GM11168 (cell line): Measurements from ENCODE around the gene SYMPK.

Experiments
- in situ Hi-C: fragments of 300-500 bp; cut with MboI; formaldehyde crosslinking; loops from one replicate; pipeline ENCODE4 v1.12.0; 2022; ENCODE audit warnings: low sequenced_read_pairs; ENCODE audit not compliant: unreplicated experiment

Gene SYMPK

DNA sequence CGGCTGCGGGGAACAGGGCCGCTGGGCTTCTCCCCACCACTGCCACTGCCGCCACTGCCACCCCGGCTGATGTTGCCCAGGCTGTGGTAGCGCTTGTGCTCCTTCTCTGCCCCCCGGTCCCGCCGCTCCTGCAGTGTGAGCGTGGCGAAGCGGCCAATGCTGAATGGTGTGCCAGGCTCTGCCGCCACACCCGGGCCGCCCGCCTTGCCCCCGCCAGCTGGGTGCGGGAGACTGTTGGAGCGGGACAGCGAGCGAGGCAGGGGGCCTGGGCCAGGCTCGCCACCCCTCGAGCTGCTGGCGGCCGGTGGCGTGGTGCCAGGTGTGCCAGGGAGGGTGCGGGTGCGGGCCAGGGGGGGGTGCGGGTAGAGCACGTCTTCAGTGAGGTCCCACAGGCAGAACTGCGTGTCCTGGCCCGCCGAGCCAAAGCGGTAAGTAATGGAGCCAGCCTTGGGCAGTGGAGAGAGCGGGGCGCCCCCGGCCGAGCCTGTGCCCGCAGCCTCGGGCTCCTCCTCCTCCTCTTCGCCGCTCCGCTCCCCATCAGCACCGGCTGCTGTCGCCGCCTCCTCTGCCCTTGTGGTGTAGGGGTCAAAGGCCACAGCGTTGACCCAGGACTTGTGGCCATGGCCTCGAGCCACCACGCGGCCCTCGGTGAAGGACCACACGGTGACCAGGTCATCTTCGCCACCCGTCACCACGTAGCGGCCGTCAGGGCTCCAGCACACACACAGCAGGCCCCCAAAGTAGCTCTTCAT is 77.0 kb downstream of the SYMPK start:
- in situ Hi-C loops, result no loop called here

DNA sequence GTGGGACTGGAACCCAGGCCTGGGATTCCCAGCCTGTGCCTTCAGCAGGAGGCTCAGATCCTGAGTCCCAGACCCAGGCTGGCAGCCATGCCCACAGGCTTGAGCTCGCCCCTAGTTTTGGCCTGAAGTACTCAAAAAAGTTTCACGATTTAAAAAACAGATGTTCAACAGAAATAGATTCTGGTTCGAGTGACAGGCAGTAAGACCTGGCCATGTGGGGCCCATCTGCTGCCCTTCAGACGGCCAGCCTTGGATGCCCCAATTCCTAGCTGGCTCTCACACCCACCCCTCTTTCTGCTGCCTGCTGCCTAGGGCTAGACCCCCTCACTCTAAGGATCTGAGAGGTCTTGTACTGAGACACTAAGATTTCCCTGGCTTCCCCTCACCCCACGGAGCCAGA is 77.8 kb downstream of the SYMPK start:
- in situ Hi-C loops, result no loop called here

DNA sequence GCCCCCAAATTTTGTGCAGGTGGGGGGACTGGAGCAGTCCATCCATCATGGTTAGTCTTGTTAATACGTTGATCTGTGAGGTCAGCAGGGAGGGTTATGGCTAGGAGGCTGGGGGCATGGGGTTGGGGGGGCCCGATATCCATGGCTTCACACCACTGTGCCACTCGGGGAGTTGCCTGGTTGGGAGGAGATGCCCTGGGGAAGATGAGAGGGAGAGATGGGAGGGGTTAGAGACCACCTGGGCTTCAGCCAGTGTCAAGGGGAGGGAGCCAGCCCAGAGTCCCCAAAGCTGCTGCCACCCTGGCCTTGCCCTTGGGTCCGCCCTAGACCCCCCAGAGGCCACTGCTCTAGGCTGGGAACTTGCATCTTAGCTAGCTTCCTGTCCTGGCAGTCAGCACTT is 78.9 kb downstream of the SYMPK start:
- in situ Hi-C loops, result no loop called here

DNA sequence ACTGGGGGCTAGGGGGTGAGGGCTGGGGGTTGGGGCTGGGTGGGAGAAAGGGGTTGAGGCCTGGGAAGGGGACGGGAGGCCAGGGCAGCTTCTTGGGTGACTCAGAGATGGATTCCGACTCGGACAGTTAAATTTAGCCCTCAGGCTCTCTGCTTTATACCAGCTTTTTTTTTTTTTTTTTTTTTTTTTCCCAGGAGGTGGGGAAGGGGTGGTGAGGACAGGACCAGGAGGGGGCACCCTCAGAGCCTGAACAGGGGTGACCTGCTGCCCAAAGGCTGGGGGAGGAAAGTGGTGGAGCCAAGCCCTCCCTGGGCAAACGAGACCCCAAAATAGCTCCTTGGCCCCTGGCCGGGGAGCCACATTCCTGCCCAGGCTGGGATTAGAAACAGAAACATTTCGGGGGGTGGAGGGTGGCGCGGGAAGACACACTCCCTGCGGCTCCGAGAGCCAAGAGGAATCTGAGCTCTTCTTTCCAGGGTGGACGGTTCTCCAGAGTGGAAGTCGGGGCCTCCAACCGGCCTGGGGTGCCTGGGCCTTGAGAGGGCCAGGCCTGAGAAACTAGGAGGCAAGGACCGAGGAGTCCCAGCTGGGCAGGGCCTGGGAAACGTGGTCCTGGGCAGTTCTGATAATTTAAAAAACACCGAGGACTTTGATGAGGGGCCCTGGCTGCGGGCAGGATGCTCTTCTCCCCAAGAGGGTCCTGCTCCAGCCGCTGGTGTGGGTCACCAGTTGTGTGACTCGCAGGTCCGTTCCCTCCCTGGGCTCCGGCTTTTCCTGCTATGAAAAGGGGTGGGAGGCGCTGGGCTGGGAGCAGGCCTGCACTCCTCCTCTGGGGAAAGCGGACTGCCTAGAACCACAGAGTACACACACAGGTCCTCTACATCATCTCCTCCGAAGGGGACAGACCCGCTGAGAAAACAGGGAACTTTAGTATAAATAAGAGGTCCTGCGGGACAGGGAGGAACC is 79.8 kb downstream of the SYMPK start:
- in situ Hi-C loops, result no loop called here

DNA sequence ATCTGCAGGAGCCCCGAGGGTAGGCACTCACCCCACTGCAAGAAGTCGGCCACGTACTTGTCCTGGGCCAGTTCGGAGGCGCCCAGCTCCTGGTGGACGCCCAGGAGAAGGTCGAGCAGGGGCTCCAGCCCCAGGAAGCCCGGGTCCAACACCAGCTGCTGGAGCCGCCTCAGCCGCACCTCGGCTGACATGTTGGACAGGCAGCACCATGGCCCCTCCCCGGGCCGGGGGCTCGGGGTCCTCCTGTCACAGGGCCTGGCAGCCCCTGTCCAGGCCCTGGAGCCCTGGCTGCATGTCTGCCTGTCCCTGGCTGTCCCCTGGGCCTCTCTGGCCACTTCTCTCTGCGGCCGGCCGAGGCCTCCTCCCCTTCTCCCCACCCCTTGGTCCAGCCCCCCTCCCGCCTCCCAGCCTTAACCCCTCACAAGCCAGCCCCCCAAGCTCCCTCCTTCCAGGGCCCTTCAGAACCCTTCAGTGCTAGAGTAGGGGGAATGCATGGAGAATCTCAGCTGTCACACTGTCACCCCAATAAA is 80.7 kb downstream of the SYMPK start, which contains the start of gene DMPK:
TSS of gene DMPK (minus strand) at position 329 of the 530 bp plus-strand sequence. CDS start at position 191, 138 bp downstream.
- in situ Hi-C loops, result no loop called here

DNA sequence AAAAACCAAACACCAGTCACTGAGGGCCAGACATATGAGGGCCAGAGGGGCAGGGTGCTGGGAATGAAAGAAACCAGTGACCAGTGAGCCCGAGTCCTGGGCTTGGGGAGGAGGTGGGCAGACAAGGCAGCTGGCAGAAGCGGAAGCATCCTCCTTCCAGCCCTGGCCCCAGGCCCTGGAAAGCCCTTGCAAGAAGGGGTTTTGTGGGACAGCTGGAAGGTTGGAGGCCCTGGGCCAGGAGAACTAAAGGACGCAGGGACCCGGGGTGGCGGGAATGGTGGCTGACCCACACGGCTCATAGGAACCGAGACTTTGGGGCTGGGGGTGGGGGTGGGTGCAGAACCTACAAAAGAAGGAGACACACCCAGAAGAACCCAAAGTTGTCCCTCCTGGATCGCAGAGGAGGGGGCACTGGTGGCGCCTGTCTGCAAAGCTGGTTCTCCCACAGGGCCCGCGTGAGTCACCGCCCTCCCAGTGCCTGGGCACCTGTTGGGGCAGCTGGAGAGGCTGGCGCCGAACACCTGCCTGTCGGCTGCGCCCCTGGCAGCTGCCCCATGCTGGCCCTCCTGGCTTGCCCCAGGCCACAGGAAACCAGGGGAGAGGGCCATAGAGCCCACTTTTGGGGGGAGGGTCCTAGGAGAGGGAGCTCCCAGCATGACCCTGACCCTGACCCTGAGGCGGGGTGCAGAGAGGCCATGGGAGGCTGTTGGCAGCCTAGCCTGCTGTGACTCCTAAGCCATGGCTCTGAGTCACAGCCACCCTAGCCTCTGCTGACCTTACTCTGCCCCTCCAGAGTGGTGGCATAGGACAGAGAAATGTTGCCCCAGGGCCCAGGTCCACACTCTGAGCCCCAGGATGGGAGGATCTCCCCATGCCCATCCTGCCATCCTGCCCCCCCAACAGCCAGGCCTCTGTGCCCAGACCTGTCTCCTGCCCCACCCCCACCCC is 81.5 kb downstream of the SYMPK start:
- in situ Hi-C loops, result no loop called here

DNA sequence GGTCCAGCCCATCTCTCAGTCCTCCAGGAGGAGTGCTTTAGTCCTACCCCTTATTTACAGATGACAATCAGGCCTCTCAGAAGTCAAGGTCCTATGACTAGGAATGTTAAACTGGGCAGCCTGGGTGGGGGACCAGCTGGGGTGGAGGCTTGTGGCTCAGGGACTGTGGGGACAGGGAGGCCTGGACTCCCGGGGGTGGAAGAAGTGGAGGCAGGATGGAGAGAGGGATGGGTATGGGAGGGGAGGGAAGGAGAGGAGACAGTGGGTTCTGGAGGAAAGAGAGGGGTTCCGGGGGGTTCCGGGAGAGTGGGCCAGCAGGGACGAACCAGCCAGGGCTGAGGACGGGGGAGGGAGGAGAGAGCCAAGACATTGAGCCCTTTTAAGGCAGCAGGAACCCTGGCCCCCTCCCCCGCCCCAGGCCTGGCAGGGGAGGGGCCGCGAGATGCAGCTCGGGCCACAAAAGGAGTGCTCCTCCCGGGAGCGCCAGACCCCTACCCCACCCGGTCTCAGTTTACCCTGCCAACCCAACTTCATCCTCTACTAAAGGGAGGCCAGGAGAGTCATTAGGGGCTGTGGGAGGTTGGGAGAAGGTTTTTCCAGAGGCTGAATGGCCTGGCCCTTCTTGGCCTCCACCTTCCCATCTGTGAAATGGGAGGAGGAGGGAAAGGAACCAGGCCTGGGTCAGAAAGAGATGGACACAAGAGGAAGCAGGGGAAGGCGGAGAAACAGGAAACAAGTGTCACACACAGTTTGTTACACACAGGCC is 82.3 kb downstream of the SYMPK start:
- in situ Hi-C loops, result no loop called here

DNA sequence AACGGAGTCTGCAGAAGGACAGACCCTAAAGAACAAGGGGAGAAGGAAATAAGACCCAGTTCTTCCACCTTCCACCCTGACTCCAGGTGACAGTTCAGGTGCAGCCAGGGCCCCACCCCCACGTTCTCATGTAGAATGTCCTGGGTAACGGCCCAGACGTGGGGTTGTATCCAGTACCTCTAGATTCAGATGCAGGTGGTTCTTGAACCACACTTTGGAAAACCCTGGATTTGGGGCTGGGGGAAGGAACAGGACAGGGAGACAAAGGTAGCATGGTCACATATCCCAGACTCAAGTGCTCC is 82.8 kb downstream of the SYMPK start:
- in situ Hi-C loops, result no loop called here

DNA sequence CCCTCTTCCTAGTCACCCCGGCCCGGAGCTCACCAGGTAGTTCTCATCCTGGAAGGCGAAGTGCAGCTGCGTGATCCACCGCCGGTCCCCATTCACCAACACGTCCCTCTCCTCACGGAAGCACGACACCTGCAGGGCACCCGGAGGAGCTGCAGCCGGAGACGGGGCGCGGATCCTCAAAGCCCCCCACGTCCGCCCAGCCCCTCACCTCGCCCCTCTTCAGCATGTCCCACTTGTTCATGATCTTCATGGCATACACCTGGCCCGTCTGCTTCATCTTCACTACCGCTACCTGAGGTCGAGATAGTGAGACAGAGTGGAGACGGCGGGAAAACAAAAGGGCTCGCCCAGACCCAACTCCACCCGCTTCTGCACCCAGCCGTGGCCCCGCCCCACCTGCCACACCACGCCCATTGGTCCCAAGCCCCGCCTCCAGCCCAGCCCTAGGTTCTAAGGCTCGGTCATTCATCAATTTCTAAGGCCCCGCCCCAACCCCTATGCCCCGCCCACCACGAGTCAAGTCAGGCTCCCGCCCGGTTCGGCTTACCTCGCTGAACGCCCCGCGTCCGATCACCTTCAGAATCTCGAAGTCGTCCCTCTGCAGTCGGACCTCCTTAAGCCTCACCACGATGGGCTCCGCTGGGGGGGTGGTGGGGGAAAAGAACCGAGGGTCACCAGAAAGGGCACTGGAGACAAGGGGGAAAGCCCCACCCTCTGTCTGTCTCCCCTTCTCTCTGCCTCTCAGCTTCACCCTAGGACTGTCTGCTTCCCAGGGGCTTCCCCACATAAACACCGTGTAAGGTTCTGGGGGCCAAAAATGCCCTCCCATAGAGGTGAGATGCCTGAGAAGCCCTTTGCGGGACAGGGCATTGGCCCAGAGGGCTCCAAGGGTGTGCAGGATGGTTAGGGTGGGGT is 83.5 kb downstream of the SYMPK start:
- in situ Hi-C loops, result no loop called here

DNA sequence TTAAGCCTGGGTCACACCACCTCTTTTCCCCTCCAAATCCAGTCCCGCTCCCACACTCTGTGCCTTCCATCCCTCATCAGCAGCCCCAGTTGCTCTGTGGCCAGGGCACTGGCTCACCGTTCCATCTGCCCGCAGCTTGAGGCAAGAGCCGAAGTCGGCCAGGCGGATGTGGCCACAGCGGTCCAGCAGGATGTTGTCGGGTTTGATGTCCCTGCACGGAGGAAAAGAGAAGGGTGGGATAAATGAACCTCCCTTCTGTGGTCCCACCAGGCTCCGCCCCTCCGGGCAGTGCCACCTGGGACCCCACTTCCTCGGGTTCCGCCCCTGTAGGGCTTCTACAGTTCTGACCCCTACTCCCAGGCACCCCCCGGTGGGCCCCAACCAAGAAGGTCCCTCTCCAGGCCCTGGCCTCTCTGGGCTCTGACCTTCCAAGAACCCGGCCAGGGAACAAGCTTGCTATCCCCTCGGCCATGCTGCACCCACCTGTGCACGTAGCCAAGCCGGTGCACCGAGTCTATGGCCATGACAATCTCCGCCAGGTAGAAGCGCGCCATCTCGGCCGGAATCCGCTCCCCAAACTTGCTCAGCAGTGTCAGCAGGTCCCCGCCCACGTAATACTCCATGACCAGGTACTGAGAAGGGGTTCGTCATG is 84.8 kb downstream of the SYMPK start:
- in situ Hi-C loops, result no loop called here

DNA sequence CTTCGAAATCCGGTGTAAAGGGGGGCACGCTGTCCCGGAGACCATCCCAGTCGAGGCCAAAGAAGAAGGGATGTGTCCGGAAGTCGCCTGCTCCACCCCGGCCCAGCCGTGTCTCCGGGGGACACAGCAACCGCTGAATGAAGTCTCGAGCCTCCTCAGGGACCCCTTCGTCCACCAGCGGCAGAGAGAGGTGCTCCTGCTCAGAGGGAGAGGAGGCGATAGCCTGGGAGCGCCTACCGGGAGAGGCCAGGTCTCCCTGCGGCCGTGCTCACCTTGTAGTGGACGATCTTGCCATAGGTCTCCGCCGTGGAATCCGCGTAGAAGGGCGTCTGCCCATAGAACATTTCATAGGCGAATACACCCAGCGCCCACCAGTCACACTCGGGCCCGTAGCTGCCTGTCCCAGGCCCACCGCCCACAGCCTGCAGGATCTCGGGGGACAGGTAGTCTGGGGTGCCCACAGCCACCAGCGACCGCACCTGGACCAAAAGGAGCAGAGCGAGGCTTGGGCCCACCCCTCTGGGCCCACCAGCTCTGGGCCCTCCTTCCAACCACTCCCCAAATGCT is 85.5 kb downstream of the SYMPK start:
- in situ Hi-C loops, result no loop called here

DNA sequence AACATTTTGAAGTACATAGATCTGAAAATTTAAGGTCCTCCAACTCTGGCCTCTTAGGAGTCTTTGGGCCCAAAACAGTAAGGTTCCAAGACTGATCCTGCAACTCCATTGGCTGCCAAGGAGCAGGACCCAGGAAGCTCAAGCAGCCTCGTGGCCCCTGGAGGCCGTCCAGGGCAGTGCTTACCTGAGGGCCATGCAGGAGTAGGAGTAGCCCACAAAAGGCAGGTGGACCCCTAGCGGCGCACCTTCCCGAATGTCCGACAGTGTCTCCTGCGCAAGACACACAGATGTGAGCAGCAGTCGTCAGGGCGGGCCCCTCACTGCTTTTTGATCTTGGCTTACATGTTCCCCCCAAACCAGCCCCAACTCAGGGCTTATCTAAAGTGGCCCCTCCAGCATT is 88.2 kb downstream of the SYMPK start:
- in situ Hi-C loops, result no loop called here

DNA sequence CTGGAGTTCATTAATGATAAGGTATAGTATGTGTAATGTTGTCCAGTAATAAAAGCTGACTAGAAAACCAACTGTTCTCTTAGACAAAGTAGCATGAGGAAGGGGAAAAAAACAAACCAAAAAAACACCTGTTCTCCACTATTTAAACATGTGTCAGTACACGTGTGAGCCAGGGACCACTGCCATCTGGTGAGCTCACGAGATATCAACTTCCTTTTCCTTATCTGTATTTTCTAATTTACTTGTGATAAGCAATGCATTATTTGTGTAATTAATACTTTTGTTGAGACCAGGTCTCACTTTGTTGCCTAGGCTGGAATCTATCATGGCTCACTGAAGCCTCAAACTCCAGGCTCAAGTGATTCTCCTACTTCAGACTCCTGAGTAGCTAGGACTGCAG is 89.6 kb downstream of the SYMPK start:
- in situ Hi-C loops, result no loop called here

DNA sequence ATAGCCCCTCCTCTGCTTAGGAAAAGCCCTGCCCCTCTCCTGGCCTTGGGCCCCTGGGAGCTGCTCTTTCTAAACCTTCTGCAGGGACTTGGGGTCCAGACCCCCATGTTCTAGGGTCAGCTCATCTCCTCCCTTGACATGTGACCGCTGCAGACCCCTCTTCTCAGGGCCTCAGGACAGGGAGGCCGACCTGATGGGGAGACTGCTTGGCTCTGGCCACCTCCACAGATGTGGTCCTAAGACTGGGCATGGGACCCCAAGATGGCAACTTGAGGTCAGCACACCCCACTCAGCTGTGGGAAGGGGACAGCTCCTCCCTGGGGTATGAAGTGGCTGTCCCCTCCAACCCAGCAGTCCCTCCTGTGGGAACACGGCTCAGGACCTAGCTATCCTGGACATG is 90.0 kb downstream of the SYMPK start:
- in situ Hi-C loops, result no loop called here

DNA sequence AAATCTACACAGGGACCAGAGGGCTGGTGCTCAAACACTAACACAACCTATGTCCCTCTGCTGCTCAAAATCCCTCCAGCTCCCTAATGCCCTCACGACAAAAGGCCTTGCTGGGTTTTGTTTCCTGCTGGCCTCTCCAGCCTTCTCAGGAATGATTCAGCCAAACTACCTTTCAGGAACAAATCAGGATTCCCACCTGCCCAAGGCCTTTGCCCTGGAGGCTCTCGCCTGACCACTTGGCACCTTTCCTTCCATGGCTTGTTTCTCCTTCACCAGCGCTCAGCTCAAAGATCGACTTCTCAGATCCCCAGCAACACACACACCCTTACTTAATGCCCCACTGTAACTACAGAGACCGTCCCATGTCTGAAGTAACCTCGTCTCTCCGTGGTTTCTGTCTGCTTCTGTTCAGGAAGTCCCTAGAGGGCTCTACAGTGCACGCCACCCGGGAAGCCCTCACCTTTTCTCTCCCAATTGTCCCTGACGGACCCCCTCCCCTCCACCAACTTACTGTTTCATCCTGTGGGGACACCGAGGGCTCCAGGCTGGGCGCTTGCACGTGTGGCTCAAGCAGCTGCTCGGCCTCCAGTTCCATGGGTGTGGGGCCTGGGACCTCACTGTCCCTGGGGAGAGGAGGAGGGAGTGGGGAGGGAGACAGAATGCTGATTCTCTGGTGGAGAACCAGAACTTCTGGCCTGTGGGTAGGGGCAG is 90.7 kb downstream of the SYMPK start:
- in situ Hi-C loops, result no loop called here

DNA sequence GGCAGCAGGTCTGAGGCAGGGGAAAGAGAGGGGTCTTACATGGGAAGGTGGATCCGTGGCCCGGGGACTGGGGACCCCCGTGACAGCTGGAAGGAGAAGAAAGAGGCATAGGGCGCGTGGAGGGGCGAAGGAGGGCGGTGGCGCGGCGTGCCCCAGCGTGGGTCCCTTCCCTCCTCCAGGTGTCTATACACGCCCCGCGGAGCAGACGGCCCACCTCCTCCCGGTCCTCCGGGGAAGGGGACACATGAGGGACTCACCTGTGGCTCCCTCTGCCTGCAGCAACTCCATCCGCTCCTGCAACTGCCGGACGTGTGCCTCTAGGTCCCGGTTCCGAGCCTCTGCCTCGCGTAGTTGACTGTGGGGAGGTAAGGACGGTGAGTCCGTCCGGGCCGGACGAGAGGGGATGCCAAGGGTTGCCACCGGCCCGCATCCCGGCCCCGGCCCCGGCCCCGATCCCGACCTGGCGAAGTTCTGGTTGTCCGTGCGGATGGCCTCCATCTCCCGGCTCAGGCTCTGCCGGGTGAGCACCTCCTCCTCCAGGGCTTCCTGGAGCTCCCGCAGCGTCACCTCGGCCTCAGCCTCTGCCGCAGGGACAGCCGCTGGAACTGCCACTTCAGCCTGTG is 91.5 kb downstream of the SYMPK start:
- in situ Hi-C loops, result no loop called here
